Panc1 (cell line): ENCODE results near the gene FSTL5.

Experiments used
- CTCF ChIP-seq: fragments of 450-650 bp; IDR thresholded peaks from 2 replicates; pipeline ENCODE4 v1.5.1; 2017; ENCODE audit warnings: mild to moderate bottlenecking
- POLR2AphosphoS5 ChIP-seq: IDR thresholded peaks from 2 replicates; pipeline ENCODE4 v1.6.1; 2012; ENCODE audit warnings: mild to moderate bottlenecking, low read depth, low read length, moderate library complexity
- REST ChIP-seq, 2 experiments: IDR thresholded peaks; 2 replicates each; pipeline ENCODE4 v1.6.1; 2011 to 2012; ENCODE audit warnings: low read depth in 2 of 2, control low read depth in 1 of 2, low read length in 1 of 2, mild to moderate bottlenecking in 1 of 2, moderate library complexity in 1 of 2; ENCODE audit not compliant: insufficient read depth in 1 of 2
- TCF7L2 ChIP-seq: IDR thresholded peaks from 2 replicates; pipeline ENCODE4 v1.6.1; 2011; ENCODE audit warnings: mild to moderate bottlenecking, low read depth, low read length, inconsistent platforms

- TF ChIP-seq CTCF, result no peak
- TF ChIP-seq REST (IDR thresholded peaks at IDR 0.05; ENCODE audit: insufficient read depth in 1 of 2, low read depth in 2 of 2, low read length in 1 of 2), result no peak
- TF ChIP-seq POLR2AphosphoS5, result no peak
- TF ChIP-seq TCF7L2, result no peak
Observed at GRCh38 chr4:161585011-161585410, 578.8 kb downstream of the FSTL5 start.
